GM12878 (cell line): Measurements from ENCODE around the gene NUP205. TPM values are rescaled to one million over a fixed set of nuclear protein-coding genes. Genes with fewer than 3 reads are reported as not detected.

ENCODE experiments used
- ATAC-seq: fragments of 200-7000 bp; cut with Tn5 transposase; 3 replicates; pipeline ENCODE4 v1.9.1; 2020; ENCODE audit warnings: mild to moderate bottlenecking, moderate library complexity
- BruUV-seq: library from RNA; stranded (reverse); fragments of 400-500 nt; replicated peaks from 2 replicates; lab custom pipeline; 2021; lab: Mats Ljungman, UMichigan
- CTCF ChIA-PET: fragments of 300-600 bp; sonication (Branson Sonifier 250); formaldehyde crosslinking; extraction: SDS; loops from one replicate; lab custom pipeline; 2021; ENCODE audit warnings: inconsistent platforms; lab: Yijun Ruan, JAX
- POLR2A ChIA-PET: fragments of 350-600 bp; formaldehyde crosslinking; extraction: SDS; loops from one replicate; lab custom pipeline; 2021; ENCODE audit warnings: inconsistent platforms; lab: Charles Lee
- RAD21 ChIA-PET: fragments of 300-600 bp; sonication (Branson Sonifier 250); formaldehyde crosslinking; loops from one replicate; lab custom pipeline; 2023; ENCODE audit warnings: antibody characterized with exemption; ENCODE audit not compliant: unreplicated experiment; lab: Charles Lee
- SMC1A ChIA-PET: fragments of 300-600 bp; sonication (Branson Sonifier 250); formaldehyde crosslinking; loops from one replicate; lab custom pipeline; 2023; ENCODE audit not compliant: unreplicated experiment, uncharacterized antibody; lab: Charles Lee
- DNase-seq: peaks from one replicate; pipeline ENCODE4 v3.0.0-alpha.2; 2011; ENCODE audit warnings: low read depth, low spot score
- FAIRE-seq: peaks from 3 replicates; lab custom pipeline; 2011; peaks lifted over from hg19 to GRCh38; lab: Jason Lieb, UNC
- H2AFZ ChIP-seq: 2 replicates; pipeline ENCODE4 v1.6.0; 2011; ENCODE audit warnings: low read depth, low read length, control low read depth; ENCODE audit not compliant: control insufficient read depth
- H3K27ac ChIP-seq: 2 replicates; pipeline ENCODE4 v1.5.1; 2011; ENCODE audit warnings: control low read depth; ENCODE audit not compliant: control insufficient read depth, insufficient read depth
- H3K27me3 ChIP-seq, 2 experiments: replicated peaks in 1 of 2; 2 replicates each; pipeline versions ENCODE4 v1.6.0 to v1.6.1; 2011; ENCODE audit warnings: low read length in 1 of 2; ENCODE audit not compliant: control insufficient read depth in 2 of 2, insufficient read depth in 2 of 2
- H3K36me3 ChIP-seq, 2 experiments: 2 replicates each; pipeline ENCODE4 v1.5.1; 2011; ENCODE audit warnings: low read length in 1 of 2; ENCODE audit not compliant: control insufficient read depth in 2 of 2, insufficient read depth in 2 of 2
- H3K4me1 ChIP-seq: 2 replicates; pipeline ENCODE4 v1.6.1; 2011; ENCODE audit warnings: mild to moderate bottlenecking, low read length, moderate library complexity, mixed read lengths; ENCODE audit not compliant: control insufficient read depth, insufficient read depth
- H3K4me2 ChIP-seq: 2 replicates; pipeline ENCODE4 v1.6.0; 2011; ENCODE audit warnings: control low read depth; ENCODE audit not compliant: control insufficient read depth, insufficient read depth
- H3K4me3 ChIP-seq: fragments of 200-600 bp; sonication (generic); 2 replicates; pipeline ENCODE4 v1.5.1; 2016
- H3K79me2 ChIP-seq: 2 replicates; pipeline ENCODE4 v1.6.0; 2011; ENCODE audit warnings: low read length; ENCODE audit not compliant: control insufficient read depth, insufficient read depth
- H3K9ac ChIP-seq: 2 replicates; pipeline ENCODE4 v1.8.0; 2011; ENCODE audit warnings: low read length, control low read depth, mixed read lengths; ENCODE audit not compliant: control insufficient read depth, insufficient read depth
- H3K9me3 ChIP-seq: replicated peaks from 3 replicates; pipeline ENCODE4 v1.5.1; 2011; ENCODE audit warnings: mild to moderate bottlenecking, low read length; ENCODE audit not compliant: control insufficient read depth, insufficient read depth
- H4K20me1 ChIP-seq: 2 replicates; pipeline ENCODE4 v1.6.0; 2011; ENCODE audit not compliant: control insufficient read depth, insufficient read depth
- CBX3 ChIP-seq: fragments of 200-600 bp; sonication (generic); IDR thresholded peaks from 2 replicates; pipeline ENCODE4 v1.6.1; 2016; ENCODE audit warnings: low read depth, borderline replicate concordance
- CHD1 ChIP-seq: IDR thresholded peaks from 2 replicates; pipeline ENCODE4 v1.6.1; 2012; ENCODE audit warnings: low read depth, low read length, improper control_type of control experiment
- FOXK2 ChIP-seq: fragments of 450-650 bp; IDR thresholded peaks from 2 replicates; pipeline ENCODE4 v1.6.1; 2017; ENCODE audit warnings: mild to moderate bottlenecking, moderate library complexity
- HDAC2 ChIP-seq: fragments of 200-600 bp; sonication (generic); IDR thresholded peaks from 2 replicates; pipeline ENCODE4 v1.6.1; 2017
- HDAC6 ChIP-seq: fragments of 200-600 bp; sonication (generic); IDR thresholded peaks from one replicate; pipeline ENCODE4 v1.8.0; 2017; ENCODE audit warnings: antibody characterized with exemption; ENCODE audit not compliant: unreplicated experiment
- IKZF1 ChIP-seq: fragments of 450-650 bp; conservative IDR thresholded peaks from 2 replicates; pipeline ENCODE4 v1.6.1; 2017; ENCODE audit warnings: antibody characterized with exemption, mild to moderate bottlenecking
- LARP7 ChIP-seq: fragments of 450-650 bp; IDR thresholded peaks from 2 replicates; pipeline ENCODE4 v1.6.1; 2017; ENCODE audit warnings: mild to moderate bottlenecking
- PML ChIP-seq: IDR thresholded peaks from 2 replicates; pipeline ENCODE4 v1.6.1; 2012; ENCODE audit warnings: low read length, inconsistent platforms
- SMARCA5 ChIP-seq: fragments of 450-650 bp; IDR thresholded peaks from 2 replicates; pipeline ENCODE4 v1.6.1; 2017; ENCODE audit warnings: mild to moderate bottlenecking
- TCF3 ChIP-seq: IDR thresholded peaks from 2 replicates; pipeline ENCODE4 v1.6.1; 2012; ENCODE audit warnings: low read depth, mild to moderate bottlenecking, low read length, borderline replicate concordance; ENCODE audit not compliant: insufficient read depth
- USF2 ChIP-seq: IDR thresholded peaks from 2 replicates; pipeline ENCODE4 v1.6.1; 2011; ENCODE audit warnings: low read depth, low read length, improper control_type of control experiment, borderline replicate concordance
- WGBS: methylation state at CpG from one replicate; pipeline ENCODE4 v1.1.6; 2016; ENCODE audit warnings: low lambda C conversion rate; ENCODE audit not compliant: insufficient replicate concordance, insufficient coverage; ENCODE audit errors: missing lambda C conversion rate; 5-methylcytosine and 5-hydroxymethylcytosine counted together
- in situ Hi-C: fragments of 300-500 bp; cut with MboI; formaldehyde crosslinking; loops from 9 replicates; pipeline ENCODE4 v1.14.3; 2018; ENCODE audit warnings: mixed read lengths
- intact Hi-C: fragments of 100-400 bp; cut with micrococcal nuclease; formaldehyde crosslinking; loops from one replicate; pipeline ENCODE4 v1.14.2; 2022; ENCODE audit not compliant: unreplicated experiment
- polyA plus RNA-seq, 11 experiments: library from polyadenylated mRNA; depleted of rRNA in 4 of 11; unstranded in 6 of 11; stranded (reverse) in 5 of 11; fragments of >200 nt; fragmentation: Nextera tagmentation in 4 of 11; fragmentation: Illumina TruSeq in 1 of 11; extraction: Ambion mirVana in 4 of 11; extraction: Trizol in 1 of 11; gene quantifications; 1 replicate in 1 of 11; 2 replicates in 10 of 11; pipeline versions ENCODE4 v1.2.1 to v1.2.3, GENCODE V29; 2011 to 2016; ENCODE audit warnings: inconsistent platforms in 2 of 11, missing spikeins in 2 of 11, low read depth in 1 of 11
- total RNA-seq, 4 experiments: library from RNA; depleted of rRNA in 3 of 4; stranded (reverse); fragments of >200 nt in 3 of 4; fragmentation: Illumina TruSeq in 1 of 4; extraction: Trizol in 1 of 4; gene quantifications; 2 replicates each; pipeline versions ENCODE4 v1.2.1 to v1.2.3, GENCODE V29; 2013 to 2021
- TF ChIP-seq, protein P1 (sequence below): fragments of 150-350 bp; IDR thresholded peaks from 2 replicates; pipeline ENCODE4 v1.6.1; 2014; ENCODE audit warnings: mild to moderate bottlenecking, low read depth, low read length
- TF ChIP-seq, protein P2 (sequence below), 3 experiments: IDR thresholded peaks in 2 of 3; conservative IDR thresholded peaks in 1 of 3; 2 replicates each; pipeline ENCODE4 v1.5.1; 2011; ENCODE audit warnings: low read depth in 3 of 3, low read length in 3 of 3, mild to moderate bottlenecking in 3 of 3, control low read depth in 2 of 3, moderate library complexity in 2 of 3, inconsistent platforms in 1 of 3, mixed read lengths in 1 of 3; ENCODE audit not compliant: control insufficient read depth in 2 of 3, insufficient read depth in 1 of 3; ENCODE audit errors: extremely low read depth in 1 of 3
- TF ChIP-seq, protein P3 (sequence below): fragments of 450-650 bp; IDR thresholded peaks from 2 replicates; pipeline ENCODE4 v1.6.1; 2017; ENCODE audit warnings: mild to moderate bottlenecking, moderate library complexity

Gene NUP205
- total and polyA plus RNA-seq, 10 of the 15 experiments (the other 5 are each of a cell fraction or from before 2014, with no cell fraction given), result 41.4 to 110 (median 85.9) TPM

GRCh38 chr7:135673360-135673706 is 115.6 kb downstream of the NUP205 start:
- TF ChIP-seq, protein P1, sequence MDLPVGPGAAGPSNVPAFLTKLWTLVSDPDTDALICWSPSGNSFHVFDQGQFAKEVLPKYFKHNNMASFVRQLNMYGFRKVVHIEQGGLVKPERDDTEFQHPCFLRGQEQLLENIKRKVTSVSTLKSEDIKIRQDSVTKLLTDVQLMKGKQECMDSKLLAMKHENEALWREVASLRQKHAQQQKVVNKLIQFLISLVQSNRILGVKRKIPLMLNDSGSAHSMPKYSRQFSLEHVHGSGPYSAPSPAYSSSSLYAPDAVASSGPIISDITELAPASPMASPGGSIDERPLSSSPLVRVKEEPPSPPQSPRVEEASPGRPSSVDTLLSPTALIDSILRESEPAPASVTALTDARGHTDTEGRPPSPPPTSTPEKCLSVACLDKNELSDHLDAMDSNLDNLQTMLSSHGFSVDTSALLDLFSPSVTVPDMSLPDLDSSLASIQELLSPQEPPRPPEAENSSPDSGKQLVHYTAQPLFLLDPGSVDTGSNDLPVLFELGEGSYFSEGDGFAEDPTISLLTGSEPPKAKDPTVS, result no peak
- TF ChIP-seq CBX3 (no peak), LARP7 (no peak), SMARCA5 (no peak), HDAC6 (no peak), HDAC2 (no peak), FOXK2 (no peak), PML (no peak), TCF3 (no peak), CHD1 (no peak), USF2 (no peak), IKZF1 (no peak)
- TF ChIP-seq, protein P2, sequence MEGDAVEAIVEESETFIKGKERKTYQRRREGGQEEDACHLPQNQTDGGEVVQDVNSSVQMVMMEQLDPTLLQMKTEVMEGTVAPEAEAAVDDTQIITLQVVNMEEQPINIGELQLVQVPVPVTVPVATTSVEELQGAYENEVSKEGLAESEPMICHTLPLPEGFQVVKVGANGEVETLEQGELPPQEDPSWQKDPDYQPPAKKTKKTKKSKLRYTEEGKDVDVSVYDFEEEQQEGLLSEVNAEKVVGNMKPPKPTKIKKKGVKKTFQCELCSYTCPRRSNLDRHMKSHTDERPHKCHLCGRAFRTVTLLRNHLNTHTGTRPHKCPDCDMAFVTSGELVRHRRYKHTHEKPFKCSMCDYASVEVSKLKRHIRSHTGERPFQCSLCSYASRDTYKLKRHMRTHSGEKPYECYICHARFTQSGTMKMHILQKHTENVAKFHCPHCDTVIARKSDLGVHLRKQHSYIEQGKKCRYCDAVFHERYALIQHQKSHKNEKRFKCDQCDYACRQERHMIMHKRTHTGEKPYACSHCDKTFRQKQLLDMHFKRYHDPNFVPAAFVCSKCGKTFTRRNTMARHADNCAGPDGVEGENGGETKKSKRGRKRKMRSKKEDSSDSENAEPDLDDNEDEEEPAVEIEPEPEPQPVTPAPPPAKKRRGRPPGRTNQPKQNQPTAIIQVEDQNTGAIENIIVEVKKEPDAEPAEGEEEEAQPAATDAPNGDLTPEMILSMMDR (IDR thresholded peaks at IDR 0.05 in 2 of 3, conservative IDR thresholded peaks at IDR 0.05 in 1 of 3; ENCODE audit: control insufficient read depth in 2 of 3, extremely low read depth in 1 of 3, insufficient read depth in 1 of 3, low read depth in 3 of 3, low read length in 3 of 3), result no peak
- TF ChIP-seq, protein P3, sequence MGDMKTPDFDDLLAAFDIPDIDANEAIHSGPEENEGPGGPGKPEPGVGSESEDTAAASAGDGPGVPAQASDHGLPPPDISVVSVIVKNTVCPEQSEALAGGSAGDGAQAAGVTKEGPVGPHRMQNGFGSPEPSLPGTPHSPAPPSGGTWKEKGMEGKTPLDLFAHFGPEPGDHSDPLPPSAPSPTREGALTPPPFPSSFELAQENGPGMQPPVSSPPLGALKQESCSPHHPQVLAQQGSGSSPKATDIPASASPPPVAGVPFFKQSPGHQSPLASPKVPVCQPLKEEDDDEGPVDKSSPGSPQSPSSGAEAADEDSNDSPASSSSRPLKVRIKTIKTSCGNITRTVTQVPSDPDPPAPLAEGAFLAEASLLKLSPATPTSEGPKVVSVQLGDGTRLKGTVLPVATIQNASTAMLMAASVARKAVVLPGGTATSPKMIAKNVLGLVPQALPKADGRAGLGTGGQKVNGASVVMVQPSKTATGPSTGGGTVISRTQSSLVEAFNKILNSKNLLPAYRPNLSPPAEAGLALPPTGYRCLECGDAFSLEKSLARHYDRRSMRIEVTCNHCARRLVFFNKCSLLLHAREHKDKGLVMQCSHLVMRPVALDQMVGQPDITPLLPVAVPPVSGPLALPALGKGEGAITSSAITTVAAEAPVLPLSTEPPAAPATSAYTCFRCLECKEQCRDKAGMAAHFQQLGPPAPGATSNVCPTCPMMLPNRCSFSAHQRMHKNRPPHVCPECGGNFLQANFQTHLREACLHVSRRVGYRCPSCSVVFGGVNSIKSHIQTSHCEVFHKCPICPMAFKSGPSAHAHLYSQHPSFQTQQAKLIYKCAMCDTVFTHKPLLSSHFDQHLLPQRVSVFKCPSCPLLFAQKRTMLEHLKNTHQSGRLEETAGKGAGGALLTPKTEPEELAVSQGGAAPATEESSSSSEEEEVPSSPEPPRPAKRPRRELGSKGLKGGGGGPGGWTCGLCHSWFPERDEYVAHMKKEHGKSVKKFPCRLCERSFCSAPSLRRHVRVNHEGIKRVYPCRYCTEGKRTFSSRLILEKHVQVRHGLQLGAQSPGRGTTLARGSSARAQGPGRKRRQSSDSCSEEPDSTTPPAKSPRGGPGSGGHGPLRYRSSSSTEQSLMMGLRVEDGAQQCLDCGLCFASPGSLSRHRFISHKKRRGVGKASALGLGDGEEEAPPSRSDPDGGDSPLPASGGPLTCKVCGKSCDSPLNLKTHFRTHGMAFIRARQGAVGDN, result no peak
- Histone ChIP-seq H3K79me2 (peaks cover 7% of the 10 kb centered on the region), H3K27ac (no peak overlapping the region), H2AFZ (no peak overlapping the region), H3K4me3 (no peak overlapping the region), H3K9me3 (no peaks in the 10 kb centered on the region; the same call in 2 of the 3 replicates), H4K20me1 (no peaks in the 10 kb centered on the region), H3K36me3 (peaks cover 0 to 12% of the 10 kb centered on the region in 2 experiments; a peak in 2 of 4 replicates), H3K27me3 (no peaks in the 10 kb centered on the region), H3K4me1 (no peaks in the 10 kb centered on the region; the same call in 1 of the 2 replicates), H3K9ac (no peak overlapping the region), H3K4me2 (no peak overlapping the region)
- in situ Hi-C loops, result no loop called here
- ChIA-PET RAD21 (interaction anchor here (1.0 to 1.7 kb wide), 3 partner anchors 11 to 104 kb away, joined by 3 to 7 read pairs (median 6); partner anchors contain the start of gene STMP1), POLR2A (interaction anchor here (2.5 kb wide), 1 partner anchor 11 kb away, joined by 17 read pairs; the partner anchor contains the start of gene STMP1), SMC1A (interaction anchor here (1.0 to 3.8 kb wide), 9 partner anchors 9 to 399 kb away, joined by 3 to 21 read pairs (median 4); partner anchors contain the start of gene STMP1), CTCF (interaction anchor here (0.7 to 8.2 kb wide), 25 partner anchors 8 to 620 kb away, joined by 3 to 89 read pairs (median 4); partner anchors contain the start of gene STMP1)
- 98% methylated on average over 6 of the region's 6 CpGs for WGBS
- intact Hi-C loops, result loop anchor here (5.0 kb wide), 2 partner anchors 114 to 339 kb away; no protein-coding TSS in a partner anchor
- FAIRE-seq (no peak), ATAC-seq (no peak), DNase-seq (no peak)
- no TSS peak for BruUV-seq
